Middle frontal gyrus (tissue), 1 donor: ENCODE measurements around the gene ESCO1.

Source experiments
- DNase-seq: peaks from one replicate; pipeline ENCODE4 v3.0.0-alpha.2; 2015; ENCODE audit warnings: low spot score; ENCODE audit errors: extremely low spot score

ESCO1 gene

DNA sequence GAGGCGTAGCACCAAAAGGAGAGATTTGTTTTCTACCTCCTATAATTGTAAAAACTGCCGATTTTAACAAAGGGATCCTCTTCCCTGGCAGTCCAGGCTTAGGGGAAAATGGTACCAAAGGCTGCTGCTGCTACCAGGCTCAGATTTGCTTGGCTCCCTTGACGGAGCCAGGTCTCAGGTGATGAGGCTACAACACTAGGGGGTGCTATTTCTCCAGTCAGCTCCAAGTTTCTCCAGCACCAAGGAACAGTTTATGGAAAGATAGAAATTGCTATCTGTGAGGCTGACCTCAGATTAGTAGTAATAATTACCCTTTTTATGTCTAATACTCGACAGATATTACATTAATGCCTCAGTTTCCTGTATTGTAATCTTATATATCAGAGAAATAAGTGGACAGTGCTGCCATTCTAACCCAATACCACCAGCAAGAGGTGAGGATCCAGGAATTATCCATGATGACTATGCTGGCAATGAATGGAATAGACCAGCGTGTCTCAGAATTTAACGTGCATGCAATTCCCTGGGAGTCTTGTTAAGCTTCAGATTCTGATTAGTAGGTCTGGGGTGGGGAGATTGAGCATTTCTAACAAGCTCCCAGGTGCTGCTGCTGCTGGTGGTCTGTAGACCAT, 111.3 kb downstream of the ESCO1 start:
- no peak for DNase-seq

DNA sequence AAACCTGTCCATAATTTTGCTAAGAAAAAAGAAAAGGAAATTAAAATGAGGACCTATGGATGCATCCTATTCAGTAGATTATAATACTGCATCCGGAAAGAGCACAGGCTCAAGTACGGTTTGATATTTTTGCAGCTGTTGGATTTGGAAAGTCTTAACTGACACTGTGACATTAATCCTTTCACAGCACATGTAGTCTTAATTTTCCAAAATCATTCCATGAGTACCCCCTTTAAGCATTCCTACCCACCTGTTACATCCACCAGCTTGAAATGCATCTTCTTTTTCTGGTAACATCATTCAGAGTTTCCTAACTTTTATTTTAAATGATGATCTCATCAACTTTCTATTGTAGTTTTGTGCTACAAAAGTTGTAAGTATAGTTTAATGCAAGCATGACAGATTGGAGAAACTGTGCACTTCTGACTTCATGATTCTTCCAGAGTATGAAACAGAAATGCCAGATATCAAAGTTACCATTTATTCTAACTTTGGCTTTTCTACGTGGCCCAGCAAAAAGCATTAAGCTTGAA, 113.5 kb downstream of the ESCO1 start:
- DNase-seq: no peak

DNA sequence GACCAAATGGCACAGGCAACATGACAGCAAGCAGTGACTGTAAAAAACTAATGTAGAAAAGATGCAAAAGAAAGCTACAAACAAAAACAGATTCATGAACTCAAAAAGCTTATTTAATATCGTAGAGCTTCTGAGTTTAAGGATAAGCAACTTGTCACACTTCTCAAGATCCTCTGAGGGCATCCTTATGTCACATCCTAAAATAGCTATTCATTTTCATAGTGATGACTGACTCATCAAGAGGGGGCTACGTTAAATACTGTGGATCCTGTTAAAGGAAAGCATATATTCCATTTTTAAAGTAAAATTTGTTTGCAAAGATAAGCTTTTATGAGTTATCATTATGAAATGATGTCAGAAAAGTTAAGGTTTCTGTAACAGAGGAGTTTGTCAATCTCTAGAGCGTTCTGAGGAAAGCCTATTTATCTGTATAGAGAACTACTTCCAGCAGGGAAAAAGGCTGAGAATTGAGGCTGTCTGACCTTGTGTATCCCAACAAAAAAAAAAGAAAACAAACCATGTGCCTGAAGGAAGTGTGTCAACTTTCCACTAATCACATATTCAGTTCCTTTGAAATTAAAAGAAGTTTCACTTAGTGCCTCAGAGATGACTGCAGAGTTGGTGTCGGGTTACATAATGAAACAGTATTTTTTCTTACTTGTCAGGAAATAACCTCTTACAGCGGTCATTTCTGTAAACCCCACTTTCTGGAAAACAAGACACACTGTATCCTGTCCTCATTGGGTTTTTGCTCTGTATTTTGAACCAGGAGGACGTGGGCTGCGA, 115.5 kb downstream of the ESCO1 start:
- DNase-seq: no peak

DNA sequence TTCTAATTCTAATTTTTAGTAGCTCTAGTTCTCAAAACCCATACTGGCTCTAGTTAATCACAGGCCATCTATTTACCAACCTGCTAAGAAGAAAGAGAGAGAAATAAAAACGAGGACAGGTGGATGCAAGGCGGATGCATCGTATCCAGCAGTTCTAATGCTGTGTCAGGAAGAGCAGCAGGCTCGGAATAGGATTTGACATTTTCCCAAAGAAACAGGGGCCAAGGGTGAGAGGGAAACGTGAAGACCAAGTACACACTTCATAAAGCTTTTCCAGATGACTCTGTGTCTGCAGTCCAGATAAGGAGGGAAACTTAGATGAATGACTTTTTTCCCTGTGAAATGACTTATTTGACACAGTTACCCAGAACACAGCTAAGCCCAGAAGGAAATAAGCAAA, 117.5 kb downstream of the ESCO1 start:
- DNase-seq: no peak

DNA sequence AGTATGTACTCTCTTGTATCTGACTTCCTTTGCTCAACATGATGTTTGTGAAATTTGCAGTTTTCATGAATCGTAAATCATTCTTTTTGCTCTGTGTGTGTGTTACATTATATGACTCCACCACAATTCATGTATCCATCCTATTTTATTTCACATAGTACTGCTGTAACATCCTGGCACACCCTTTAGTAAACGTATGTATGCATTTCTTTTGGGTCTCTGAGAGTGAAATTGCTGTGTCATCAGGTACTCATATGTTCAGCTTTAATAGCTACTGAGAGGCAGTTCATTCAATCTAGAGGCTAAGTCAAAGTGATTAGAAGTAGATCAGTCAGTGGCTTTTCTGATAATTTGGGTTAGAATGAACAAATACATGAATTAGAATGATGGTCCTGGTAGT, 118.8 kb downstream of the ESCO1 start:
- DNase-seq: no peak

DNA sequence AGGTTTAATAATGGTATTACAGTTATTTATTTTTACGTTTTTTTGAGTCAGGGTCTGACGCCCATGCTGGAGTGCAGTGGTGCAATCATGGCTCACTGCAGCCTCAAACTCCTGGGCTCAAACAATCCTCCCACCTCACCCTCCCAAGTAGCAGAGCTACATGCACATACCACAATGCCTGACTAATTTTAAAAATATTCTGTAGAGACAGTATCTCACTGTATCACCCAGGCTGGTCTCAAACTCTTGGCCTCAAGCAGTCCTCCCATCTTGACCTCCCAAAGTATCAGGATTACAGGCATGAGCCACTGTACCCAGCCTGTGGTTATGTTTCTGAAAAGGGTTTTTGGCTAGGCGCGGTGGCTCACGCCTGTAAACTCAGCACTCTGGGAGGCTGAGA, 120.8 kb downstream of the ESCO1 start:
- no peak for DNase-seq
